Activated T-helper 1 cell treated with anti-CD3 and anti-CD28 coated beads, Interleukin-12 subunit alpha, Interleukin-12 subunit beta, Interleukin-2, Interleukin-4 antibody, amounts not matched to agents 30 ng/mL and 10 ng/mL and 1 ng/mL, durations not matched to agents 14 hours and 24 hours and 36 hours (primary cell): ENCODE data around the gene NR2E3. TPM values are rescaled to one million over a fixed set of nuclear protein-coding genes. Genes with fewer than 3 reads are reported as not detected.

Experiments
- DNase-seq: peaks from one replicate; pipeline ENCODE4 v3.0.0; 2021; ENCODE audit warnings: low spot score
- H3K27ac Mint-ChIP-seq: one replicate; pipeline ENCODE4 v1.8.0; 2021; ENCODE audit warnings: mild to moderate bottlenecking, mixed read lengths
- H3K27me3 Mint-ChIP-seq: one replicate; pipeline ENCODE4 v1.8.0; 2022; ENCODE audit warnings: mild to moderate bottlenecking, moderate library complexity, mixed read lengths; ENCODE audit not compliant: insufficient read depth
- H3K36me3 Mint-ChIP-seq: one replicate; pipeline ENCODE4 v1.8.0; 2021; ENCODE audit warnings: low read depth, mixed read lengths
- H3K4me1 Mint-ChIP-seq: one replicate; pipeline ENCODE4 v1.8.0; 2021; ENCODE audit warnings: low read depth, mixed read lengths
- H3K4me3 Mint-ChIP-seq: one replicate; pipeline ENCODE4 v1.8.0; 2021; ENCODE audit warnings: mild to moderate bottlenecking, moderate library complexity, mixed read lengths
- H3K9me3 Mint-ChIP-seq: one replicate; pipeline ENCODE4 v1.8.0; 2021; ENCODE audit warnings: mixed read lengths
- intact Hi-C: fragments of 100-400 bp; cut with micrococcal nuclease; formaldehyde crosslinking; loops from one replicate; pipeline ENCODE4 v1.15.1; 2024
- total RNA-seq: library from RNA; stranded (reverse); gene quantifications from 2 replicates; pipeline ENCODE4 v1.2.3, GENCODE V29; 2022

NR2E3 gene
- total RNA-seq, 1 donor from 2014 or later: not detected

GRCh38 chr15:71811752-71812735, 1.7 kb downstream of the NR2E3 start:
- intact Hi-C loops: no loop called here
- no peak overlapping the region for H3K4me3 Mint-ChIP-seq
- no peaks in the 10 kb centered on the region for H3K4me1 Mint-ChIP-seq
- no peaks in the 10 kb centered on the region for H3K9me3 Mint-ChIP-seq
- H3K27ac Mint-ChIP-seq: no peak overlapping the region
- DNase-seq: no peak
- H3K27me3 Mint-ChIP-seq: no peaks in the 10 kb centered on the region
- H3K36me3 Mint-ChIP-seq: no peaks in the 10 kb centered on the region

GRCh38 chr15:71812966-71813722, 2.8 kb downstream of the NR2E3 start:
- intact Hi-C loops: no loop called here
- H3K36me3 Mint-ChIP-seq: no peaks in the 10 kb centered on the region

DNA sequence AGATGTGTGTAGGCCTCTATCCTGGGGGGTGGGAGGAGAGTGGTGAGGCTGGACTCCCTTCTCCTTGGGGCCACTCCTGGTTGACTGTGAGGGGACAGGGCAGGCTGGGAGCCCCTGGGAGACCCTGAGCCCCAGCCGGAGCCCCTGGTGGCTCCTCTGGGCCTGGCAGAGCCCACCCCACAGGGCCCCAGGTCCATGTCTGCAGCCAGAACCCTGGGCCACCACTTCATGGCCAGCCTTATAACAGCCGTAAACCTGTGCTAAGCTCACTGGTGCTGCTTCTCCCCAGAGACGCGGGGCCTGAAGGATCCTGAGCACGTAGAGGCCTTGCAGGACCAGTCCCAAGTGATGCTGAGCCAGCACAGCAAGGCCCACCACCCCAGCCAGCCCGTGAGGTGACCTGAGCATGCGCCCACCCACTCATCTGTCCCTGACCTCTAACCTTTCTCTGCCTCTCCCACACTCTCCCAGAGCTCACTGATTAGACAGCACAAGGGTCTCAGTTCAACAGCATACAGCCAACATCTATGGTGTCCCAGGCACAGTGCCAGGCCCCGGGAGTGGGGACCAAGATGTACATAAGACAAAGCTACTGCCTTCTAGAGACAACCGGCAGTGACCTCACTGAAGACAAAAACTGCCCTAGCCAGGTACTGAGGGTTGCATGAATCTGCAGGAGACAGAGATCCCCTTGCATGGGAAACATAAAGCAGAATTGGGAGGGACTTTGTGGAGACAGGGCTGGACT, 3.5 kb downstream of the NR2E3 start:
- Mint-ChIP-seq H3K27ac (no peak overlapping the region), H3K27me3 (no peaks in the 10 kb centered on the region), H3K4me3 (no peak overlapping the region), H3K4me1 (no peaks in the 10 kb centered on the region), H3K36me3 (no peaks in the 10 kb centered on the region), H3K9me3 (no peaks in the 10 kb centered on the region)
- DNase-seq: no peak
- intact Hi-C loops: no loop called here

More at GRCh38 chr15:71812966-71813722, 2.8 kb downstream of the NR2E3 start:
- H3K4me1 Mint-ChIP-seq: no peaks in the 10 kb centered on the region
- no peak overlapping the region for H3K4me3 Mint-ChIP-seq
- H3K27me3 Mint-ChIP-seq: no peaks in the 10 kb centered on the region
- no peak overlapping the region for H3K27ac Mint-ChIP-seq
- H3K9me3 Mint-ChIP-seq: no peaks in the 10 kb centered on the region
- no peak for DNase-seq

DNA sequence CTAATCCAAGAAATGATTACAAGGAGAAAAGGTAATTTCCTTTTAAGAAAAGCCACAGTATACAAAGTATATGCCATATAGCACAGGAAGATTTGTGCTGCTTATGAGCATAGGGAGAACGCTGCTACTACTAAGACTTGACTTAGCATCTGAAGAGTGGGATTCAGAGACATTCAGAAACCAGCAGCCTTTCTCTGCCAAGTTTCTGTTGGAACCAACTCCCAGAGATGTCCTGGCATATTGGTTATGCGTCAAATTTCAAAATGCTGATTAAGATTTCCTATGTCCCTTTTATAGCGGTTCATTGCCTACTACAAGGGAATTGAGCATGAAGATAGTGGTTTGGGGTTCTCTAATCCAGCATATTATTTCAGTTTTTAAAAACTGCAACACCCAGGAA, 4.9 kb downstream of the NR2E3 start:
- Mint-ChIP-seq H3K36me3 (no peaks in the 10 kb centered on the region), H3K4me3 (no peak overlapping the region), H3K27ac (no peak overlapping the region), H3K27me3 (no peaks in the 10 kb centered on the region), H3K4me1 (no peaks in the 10 kb centered on the region), H3K9me3 (peaks cover 7% of the 10 kb centered on the region)
- intact Hi-C loops: no loop called here
- no peak for DNase-seq

- intact Hi-C loops: no loop called here
- Mint-ChIP-seq H3K27me3 (no peaks in the 10 kb centered on the region), H3K27ac (no peak overlapping the region), H3K36me3 (no peaks in the 10 kb centered on the region), H3K9me3 (peaks cover 19% of the 10 kb centered on the region), H3K4me3 (no peak overlapping the region), H3K4me1 (no peaks in the 10 kb centered on the region)
- no peak for DNase-seq
Measured at GRCh38 chr15:71817351-71817750, 7.0 kb downstream of the NR2E3 start.

GRCh38 chr15:71820127-71820526, 9.8 kb downstream of the NR2E3 start:
- Mint-ChIP-seq H3K27me3 (no peaks in the 10 kb centered on the region), H3K27ac (no peak overlapping the region), H3K36me3 (no peaks in the 10 kb centered on the region), H3K4me1 (no peaks in the 10 kb centered on the region), H3K4me3 (no peak overlapping the region), H3K9me3 (peaks cover 34% of the 10 kb centered on the region)
- intact Hi-C loops: no loop called here
- DNase-seq: no peak

DNA sequence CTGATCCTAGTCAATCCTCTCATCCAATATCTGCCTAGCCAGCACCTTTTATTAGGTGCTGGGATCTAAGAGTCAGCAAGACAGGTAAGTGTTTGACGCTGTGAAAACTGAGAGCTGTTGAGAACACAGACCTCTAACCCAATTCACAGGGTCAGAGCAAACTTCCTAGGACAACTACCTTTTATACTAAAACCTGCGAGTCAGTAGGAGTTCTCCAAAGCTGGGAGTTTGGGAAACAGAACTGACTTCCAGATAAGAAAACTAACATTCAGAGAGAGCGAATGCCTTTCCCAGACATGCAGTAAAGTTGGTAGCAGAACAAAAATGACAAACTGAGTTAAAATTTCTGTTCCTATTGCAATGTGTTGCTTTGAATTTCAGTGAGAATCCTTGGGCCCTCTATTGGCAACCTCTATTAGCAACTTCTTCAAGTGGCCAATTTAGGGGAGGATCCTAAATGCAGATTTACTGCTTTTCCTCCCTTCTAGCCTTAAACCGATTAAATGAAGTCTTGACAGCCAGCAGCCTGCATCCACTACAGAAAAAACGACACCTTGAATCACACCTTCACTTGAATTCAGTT, 11.3 kb downstream of the NR2E3 start:
- Mint-ChIP-seq H3K4me1 (no peaks in the 10 kb centered on the region), H3K27me3 (no peaks in the 10 kb centered on the region), H3K4me3 (no peak overlapping the region), H3K27ac (no peak overlapping the region), H3K36me3 (peaks cover under 1% of the 10 kb centered on the region), H3K9me3 (peaks cover 34% of the 10 kb centered on the region)
- intact Hi-C loops: no loop called here
- no peak for DNase-seq

DNA sequence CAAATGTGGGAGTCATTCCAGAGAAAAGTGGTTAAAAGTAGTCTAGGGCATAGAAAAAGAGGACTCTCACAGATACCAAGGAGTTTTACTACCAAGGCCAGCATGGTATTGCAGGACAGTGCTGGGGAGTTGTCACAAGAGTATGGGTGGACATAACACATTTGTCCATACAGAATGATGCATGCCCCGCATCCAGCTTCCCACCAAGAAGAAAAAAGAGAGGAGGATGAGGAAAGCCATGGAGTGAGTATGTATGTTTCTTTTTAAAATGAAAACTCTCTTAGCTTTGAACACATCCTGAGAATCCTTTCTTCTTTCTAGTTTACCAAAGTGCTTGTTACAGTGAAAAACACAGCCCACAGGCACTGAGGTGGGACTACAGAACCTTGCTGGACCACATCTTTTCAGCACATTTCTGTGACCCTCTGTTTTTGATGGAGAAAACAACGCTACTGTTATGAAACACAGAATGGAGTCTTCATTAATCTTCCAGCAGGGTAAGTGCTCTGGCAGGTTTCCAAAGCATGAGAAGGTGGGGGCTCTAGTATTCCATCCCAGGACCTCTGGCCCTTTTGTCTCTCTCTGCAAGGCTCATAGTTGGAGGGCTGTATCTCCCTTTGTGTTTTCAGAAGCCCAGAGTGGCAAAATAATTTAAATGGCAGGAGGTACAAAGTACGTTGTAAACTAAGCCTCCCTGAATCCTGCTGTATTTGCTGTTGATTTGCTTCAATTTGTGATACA, 12.7 kb downstream of the NR2E3 start:
- no peaks in the 10 kb centered on the region for H3K27me3 Mint-ChIP-seq
- no peak for DNase-seq
- H3K4me1 Mint-ChIP-seq: no peaks in the 10 kb centered on the region
- H3K36me3 Mint-ChIP-seq: peaks cover 8% of the 10 kb centered on the region
- H3K4me3 Mint-ChIP-seq: no peak overlapping the region
- peaks cover 34% of the 10 kb centered on the region for H3K9me3 Mint-ChIP-seq
- intact Hi-C loops: no loop called here
- H3K27ac Mint-ChIP-seq: no peak overlapping the region

GRCh38 chr15:71823801-71824200, 13.4 kb downstream of the NR2E3 start:
- intact Hi-C loops: no loop called here
- Mint-ChIP-seq H3K36me3 (peaks cover 8% of the 10 kb centered on the region), H3K9me3 (peaks cover 34% of the 10 kb centered on the region)

DNA sequence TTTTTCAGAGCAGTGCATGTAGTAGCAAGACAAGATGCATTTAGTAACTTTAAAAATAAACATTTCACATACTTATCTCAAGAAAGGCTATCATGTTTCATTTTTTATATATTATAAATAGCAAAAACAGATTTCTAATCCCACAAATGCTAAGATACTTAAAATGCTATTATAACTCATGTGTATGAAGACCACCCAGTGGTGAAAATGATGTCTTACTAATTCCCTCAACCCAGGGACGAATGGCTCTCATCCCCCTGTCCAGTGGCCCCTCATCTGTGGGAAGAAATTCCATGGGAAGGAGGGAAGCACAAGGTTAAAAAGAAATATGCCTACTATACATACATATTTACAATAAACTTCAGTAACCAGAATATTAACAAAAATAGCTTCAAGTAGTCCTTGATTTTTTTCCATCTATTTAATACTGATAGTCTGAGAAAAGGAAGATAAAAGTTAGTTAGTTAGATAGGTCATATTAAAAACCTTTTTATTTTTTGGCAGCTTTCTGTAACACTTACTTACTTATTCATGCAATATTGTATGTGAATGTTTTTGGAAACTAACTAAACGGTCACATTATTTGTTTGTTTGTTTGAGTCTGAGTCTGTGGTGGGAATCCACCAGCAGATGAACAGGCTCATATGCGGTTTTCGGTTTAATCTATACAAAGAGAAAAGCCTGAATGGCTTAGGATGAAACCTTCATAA, 14.8 kb downstream of the NR2E3 start:
- intact Hi-C loops: no loop called here

More at GRCh38 chr15:71823801-71824200, 13.4 kb downstream of the NR2E3 start:
- Mint-ChIP-seq H3K27me3 (no peaks in the 10 kb centered on the region), H3K27ac (no peak overlapping the region), H3K4me3 (no peak overlapping the region), H3K4me1 (no peaks in the 10 kb centered on the region)
- no peak for DNase-seq

GRCh38 chr15:71826196-71826595, 15.8 kb downstream of the NR2E3 start:
- Mint-ChIP-seq H3K4me3 (no peak overlapping the region), H3K36me3 (peaks cover 8% of the 10 kb centered on the region)
- intact Hi-C loops: no loop called here

More for the DNA sequence above, 14.8 kb downstream of the NR2E3 start:
- H3K36me3 Mint-ChIP-seq: peaks cover 8% of the 10 kb centered on the region
- H3K4me3 Mint-ChIP-seq: no peak overlapping the region
- H3K27ac Mint-ChIP-seq: no peak overlapping the region
- H3K27me3 Mint-ChIP-seq: no peaks in the 10 kb centered on the region
- peaks cover 28% of the 10 kb centered on the region for H3K9me3 Mint-ChIP-seq
- H3K4me1 Mint-ChIP-seq: no peaks in the 10 kb centered on the region
- DNase-seq: no peak

More at GRCh38 chr15:71826196-71826595, 15.8 kb downstream of the NR2E3 start:
- H3K27me3 Mint-ChIP-seq: no peaks in the 10 kb centered on the region
- H3K27ac Mint-ChIP-seq: no peak overlapping the region
- H3K4me1 Mint-ChIP-seq: no peaks in the 10 kb centered on the region
- H3K9me3 Mint-ChIP-seq: peaks cover 20% of the 10 kb centered on the region
- DNase-seq: no peak
